ENCODE results near the gene RCN2.

Gene RCN2

DNA sequence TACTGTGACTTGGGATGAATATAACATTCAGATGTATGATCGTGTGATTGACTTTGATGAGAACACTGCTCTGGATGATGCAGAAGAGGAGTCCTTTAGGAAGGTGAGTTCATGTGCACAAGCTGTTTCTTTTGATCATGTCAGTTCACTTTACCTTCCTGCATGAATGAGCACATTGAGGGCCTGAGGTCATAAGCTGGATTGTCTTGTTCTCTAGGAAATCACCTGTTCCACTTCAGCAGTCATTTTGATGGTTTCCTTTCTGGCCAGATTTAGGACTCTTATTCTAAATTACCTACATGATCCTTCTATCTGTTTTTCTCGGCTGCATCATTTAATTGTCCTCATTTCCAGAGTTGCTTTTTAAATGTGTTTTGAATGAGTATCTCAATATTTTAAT is 4.1 kb downstream of the RCN2 start:
- TF ChIP-seq PATZ1 (CRISPR knock-in tag; IDR thresholded peaks at IDR 0.05; ENCODE audit: borderline replicate concordance) (no peak), ISL1 (CRISPR knock-in tag; IDR thresholded peaks at IDR 0.05) (no peak), PPARA (CRISPR knock-in tag; IDR thresholded peaks at IDR 0.05; ENCODE audit: borderline replicate concordance) (no peak), GLIS3 (CRISPR knock-in tag; IDR thresholded peaks at IDR 0.05) (no peak), TCF4 (CRISPR knock-in tag; IDR thresholded peaks at IDR 0.05; ENCODE audit: borderline replicate concordance) (no peak), ZNF70 (CRISPR knock-in tag; IDR thresholded peaks at IDR 0.05) (no peak), TOX (CRISPR knock-in tag; IDR thresholded peaks at IDR 0.05; ENCODE audit: borderline replicate concordance) (no peak), ZFP30 (CRISPR knock-in tag; IDR thresholded peaks at IDR 0.05) (no peak)
- TF ChIP-seq, protein P1, sequence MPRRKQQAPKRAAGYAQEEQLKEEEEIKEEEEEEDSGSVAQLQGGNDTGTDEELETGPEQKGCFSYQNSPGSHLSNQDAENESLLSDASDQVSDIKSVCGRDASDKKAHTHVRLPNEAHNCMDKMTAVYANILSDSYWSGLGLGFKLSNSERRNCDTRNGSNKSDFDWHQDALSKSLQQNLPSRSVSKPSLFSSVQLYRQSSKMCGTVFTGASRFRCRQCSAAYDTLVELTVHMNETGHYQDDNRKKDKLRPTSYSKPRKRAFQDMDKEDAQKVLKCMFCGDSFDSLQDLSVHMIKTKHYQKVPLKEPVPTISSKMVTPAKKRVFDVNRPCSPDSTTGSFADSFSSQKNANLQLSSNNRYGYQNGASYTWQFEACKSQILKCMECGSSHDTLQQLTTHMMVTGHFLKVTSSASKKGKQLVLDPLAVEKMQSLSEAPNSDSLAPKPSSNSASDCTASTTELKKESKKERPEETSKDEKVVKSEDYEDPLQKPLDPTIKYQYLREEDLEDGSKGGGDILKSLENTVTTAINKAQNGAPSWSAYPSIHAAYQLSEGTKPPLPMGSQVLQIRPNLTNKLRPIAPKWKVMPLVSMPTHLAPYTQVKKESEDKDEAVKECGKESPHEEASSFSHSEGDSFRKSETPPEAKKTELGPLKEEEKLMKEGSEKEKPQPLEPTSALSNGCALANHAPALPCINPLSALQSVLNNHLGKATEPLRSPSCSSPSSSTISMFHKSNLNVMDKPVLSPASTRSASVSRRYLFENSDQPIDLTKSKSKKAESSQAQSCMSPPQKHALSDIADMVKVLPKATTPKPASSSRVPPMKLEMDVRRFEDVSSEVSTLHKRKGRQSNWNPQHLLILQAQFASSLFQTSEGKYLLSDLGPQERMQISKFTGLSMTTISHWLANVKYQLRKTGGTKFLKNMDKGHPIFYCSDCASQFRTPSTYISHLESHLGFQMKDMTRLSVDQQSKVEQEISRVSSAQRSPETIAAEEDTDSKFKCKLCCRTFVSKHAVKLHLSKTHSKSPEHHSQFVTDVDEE (CRISPR knock-in tag; IDR thresholded peaks at IDR 0.05): no peak
- ATAC-seq: no peak

GRCh38 chr15:76936671-76937070 is 5.1 kb downstream of the RCN2 start:
- ATAC-seq: no peak
- TF ChIP-seq SNAI2 (CRISPR knock-in tag; IDR thresholded peaks at IDR 0.05) (no peak), ZFP3 (CRISPR knock-in tag; IDR thresholded peaks at IDR 0.05) (no peak), ZC3H10 (CRISPR knock-in tag; IDR thresholded peaks at IDR 0.05) (no peak), ZNF565 (CRISPR knock-in tag; conservative IDR thresholded peaks at IDR 0.05; ENCODE audit: low read depth) (no peak), CREB5 (CRISPR knock-in tag; IDR thresholded peaks at IDR 0.05; ENCODE audit: low read depth) (no peak), PATZ1 (CRISPR knock-in tag; IDR thresholded peaks at IDR 0.05; ENCODE audit: borderline replicate concordance) (no peak), ZNF8 (CRISPR knock-in tag; IDR thresholded peaks at IDR 0.05) (no peak), ZNF70 (CRISPR knock-in tag; IDR thresholded peaks at IDR 0.05) (no peak)

GRCh38 chr15:76938752-76939151 is 7.2 kb downstream of the RCN2 start:
- no peak for TF ChIP-seq PPARA (CRISPR knock-in tag; IDR thresholded peaks at IDR 0.05; ENCODE audit: borderline replicate concordance)
- no peak for TF ChIP-seq SNAI2 (CRISPR knock-in tag; IDR thresholded peaks at IDR 0.05)
- TF ChIP-seq, protein P2, sequence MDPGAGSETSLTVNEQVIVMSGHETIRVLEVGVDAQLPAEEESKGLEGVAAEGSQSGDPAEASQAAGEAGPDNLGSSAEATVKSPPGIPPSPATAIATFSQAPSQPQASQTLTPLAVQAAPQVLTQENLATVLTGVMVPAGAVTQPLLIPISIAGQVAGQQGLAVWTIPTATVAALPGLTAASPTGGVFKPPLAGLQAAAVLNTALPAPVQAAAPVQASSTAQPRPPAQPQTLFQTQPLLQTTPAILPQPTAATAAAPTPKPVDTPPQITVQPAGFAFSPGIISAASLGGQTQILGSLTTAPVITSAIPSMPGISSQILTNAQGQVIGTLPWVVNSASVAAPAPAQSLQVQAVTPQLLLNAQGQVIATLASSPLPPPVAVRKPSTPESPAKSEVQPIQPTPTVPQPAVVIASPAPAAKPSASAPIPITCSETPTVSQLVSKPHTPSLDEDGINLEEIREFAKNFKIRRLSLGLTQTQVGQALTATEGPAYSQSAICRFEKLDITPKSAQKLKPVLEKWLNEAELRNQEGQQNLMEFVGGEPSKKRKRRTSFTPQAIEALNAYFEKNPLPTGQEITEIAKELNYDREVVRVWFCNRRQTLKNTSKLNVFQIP (CRISPR knock-in tag; IDR thresholded peaks at IDR 0.05; ENCODE audit: borderline replicate concordance, low read depth): no peak
- TF ChIP-seq OSR1 (CRISPR knock-in tag; IDR thresholded peaks at IDR 0.05): no peak
- no peak for TF ChIP-seq ISL1 (CRISPR knock-in tag; IDR thresholded peaks at IDR 0.05)
- no peak for TF ChIP-seq ZNF70 (CRISPR knock-in tag; IDR thresholded peaks at IDR 0.05)
- no peak for TF ChIP-seq PATZ1 (CRISPR knock-in tag; IDR thresholded peaks at IDR 0.05; ENCODE audit: borderline replicate concordance)
- no peak for TF ChIP-seq GLIS3 (CRISPR knock-in tag; IDR thresholded peaks at IDR 0.05)
- TF ChIP-seq TCF4 (CRISPR knock-in tag; IDR thresholded peaks at IDR 0.05; ENCODE audit: borderline replicate concordance): no peak
- no peak for TF ChIP-seq BACH2 (CRISPR knock-in tag; IDR thresholded peaks at IDR 0.05; ENCODE audit: borderline replicate concordance)
- no peak for TF ChIP-seq ARNTL (CRISPR knock-in tag; IDR thresholded peaks at IDR 0.05; ENCODE audit: borderline replicate concordance, low read depth)
- TF ChIP-seq ZNF565 (CRISPR knock-in tag; conservative IDR thresholded peaks at IDR 0.05; ENCODE audit: low read depth): no peak
- TF ChIP-seq ESRRG (CRISPR knock-in tag; IDR thresholded peaks at IDR 0.05): no peak
- TF ChIP-seq CSDC2 (CRISPR knock-in tag; IDR thresholded peaks at IDR 0.05): no peak
- TF ChIP-seq ZFP30 (CRISPR knock-in tag; IDR thresholded peaks at IDR 0.05): no peak
- TF ChIP-seq, protein P1 (CRISPR knock-in tag; IDR thresholded peaks at IDR 0.05): no peak
- TF ChIP-seq RARB (CRISPR knock-in tag; IDR thresholded peaks at IDR 0.05): no peak
- no peak for TF ChIP-seq ZFP3 (CRISPR knock-in tag; IDR thresholded peaks at IDR 0.05)
- TF ChIP-seq TOX (CRISPR knock-in tag; IDR thresholded peaks at IDR 0.05; ENCODE audit: borderline replicate concordance): no peak
- TF ChIP-seq ZNF8 (CRISPR knock-in tag; IDR thresholded peaks at IDR 0.05): no peak
- ATAC-seq: no peak

Data from SK-N-SH treated with all-trans-retinoic acid at 6 μM for 48 hours (cell line).